ENCODE results near the gene CSNK1E. TPM values are rescaled to one million over a fixed set of nuclear protein-coding genes. Genes with fewer than 3 reads are reported as not detected.
A peak's percentile ranks its signal among the peaks of the same experiment; 100 is the strongest.

Gene CSNK1E
- polyA plus RNA-seq, 4 donors, result 112 to 207 (median 160) TPM

DNA sequence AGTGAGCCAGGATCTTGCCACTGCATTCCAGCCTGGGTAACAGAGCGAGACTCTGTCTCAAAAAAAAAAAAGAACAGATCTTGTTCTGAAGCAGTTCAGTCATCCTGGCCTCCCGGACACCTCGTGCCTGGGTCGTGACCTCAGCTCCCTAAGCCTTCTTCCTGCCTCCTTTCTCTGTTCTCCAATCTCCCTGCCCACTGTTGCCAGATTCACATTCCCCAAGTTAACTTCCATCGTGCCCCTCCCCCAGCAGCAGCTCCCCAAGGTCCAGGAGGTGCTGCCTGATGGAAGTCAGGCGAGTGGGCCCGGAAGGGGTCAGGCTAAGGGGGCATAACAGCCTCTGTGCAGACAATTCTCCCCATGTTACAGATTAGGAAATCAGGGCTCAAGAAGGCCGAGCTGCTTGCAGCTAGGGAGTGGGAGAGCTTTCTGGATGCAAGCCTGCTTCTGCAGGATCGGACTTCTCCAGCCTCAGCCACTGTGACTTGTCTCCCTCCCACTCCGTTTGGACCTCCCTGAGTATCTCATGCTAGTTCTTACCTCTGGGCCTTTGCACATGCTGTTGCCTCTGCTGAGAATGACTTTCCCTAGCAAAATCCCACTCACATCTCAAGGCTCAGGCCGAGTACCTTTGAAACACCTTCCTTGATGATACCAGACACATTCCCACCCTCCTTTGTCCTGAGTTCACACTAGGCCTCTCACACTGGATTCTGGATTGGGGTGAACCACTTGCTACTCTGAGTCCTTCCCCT is 30.1 kb downstream of the CSNK1E start:
- no peak for DNase-seq (ENCODE audit: low read depth in 4 of 4, low spot score in 2 of 4)

DNA sequence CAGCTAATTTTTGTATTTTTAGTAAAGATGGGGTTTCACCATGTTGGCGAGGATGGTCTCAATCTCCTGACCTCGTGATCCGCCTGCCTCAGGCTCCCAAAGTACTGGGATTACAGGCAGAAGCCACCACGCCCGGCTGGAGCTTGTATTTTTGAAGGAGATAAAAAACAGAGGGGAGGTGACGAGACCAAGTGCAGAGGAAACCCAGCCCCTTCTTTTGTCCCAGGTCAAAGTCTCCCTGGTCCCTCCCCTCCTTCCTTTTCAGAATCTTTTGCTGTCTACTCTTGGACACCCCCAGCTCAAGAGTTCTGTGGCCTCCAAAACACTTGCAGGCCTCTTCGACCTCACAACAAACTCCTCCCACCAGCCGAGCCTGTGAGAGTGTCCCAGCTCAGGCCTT is 32.2 kb downstream of the CSNK1E start:
- DNase-seq (ENCODE audit: low read depth in 4 of 4, low spot score in 2 of 4), result no peak

GRCh38 chr22:38284042-38284402 is 33.2 kb downstream of the CSNK1E start:
- DNase-seq (ENCODE audit: low read depth in 4 of 4, low spot score in 2 of 4), result no peak

DNA sequence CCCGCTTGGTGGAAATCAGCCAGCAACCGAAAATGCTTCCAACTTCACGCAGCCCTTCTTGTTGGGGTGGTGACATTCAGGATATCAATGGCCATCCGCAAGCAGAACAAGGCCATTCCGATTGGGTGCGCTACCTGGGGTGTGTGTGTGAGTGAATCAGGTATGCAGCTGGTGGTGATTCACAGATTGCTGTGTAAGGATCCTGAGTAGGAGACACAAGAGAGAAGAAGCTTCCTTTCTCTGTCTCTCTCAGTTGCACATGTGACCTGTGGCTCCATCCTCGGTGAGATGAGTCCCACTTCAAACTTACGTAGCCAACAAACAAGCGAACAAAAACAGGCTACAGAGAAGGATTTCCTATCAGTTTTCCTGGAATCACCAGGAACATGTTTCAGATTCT is 34.8 kb downstream of the CSNK1E start:
- no peak for DNase-seq (ENCODE audit: low read depth in 4 of 4, low spot score in 2 of 4)

GRCh38 chr22:38276166-38276565 is 41.1 kb downstream of the CSNK1E start:
- no peak for DNase-seq (ENCODE audit: low read depth in 4 of 4, low spot score in 2 of 4)

- peak in 1 of 4 donors; percentile 63 for DNase-seq (ENCODE audit: low read depth in 4 of 4, low spot score in 2 of 4)
Measured at GRCh38 chr22:38273135-38273826, 44.0 kb downstream of the CSNK1E start.

DNA sequence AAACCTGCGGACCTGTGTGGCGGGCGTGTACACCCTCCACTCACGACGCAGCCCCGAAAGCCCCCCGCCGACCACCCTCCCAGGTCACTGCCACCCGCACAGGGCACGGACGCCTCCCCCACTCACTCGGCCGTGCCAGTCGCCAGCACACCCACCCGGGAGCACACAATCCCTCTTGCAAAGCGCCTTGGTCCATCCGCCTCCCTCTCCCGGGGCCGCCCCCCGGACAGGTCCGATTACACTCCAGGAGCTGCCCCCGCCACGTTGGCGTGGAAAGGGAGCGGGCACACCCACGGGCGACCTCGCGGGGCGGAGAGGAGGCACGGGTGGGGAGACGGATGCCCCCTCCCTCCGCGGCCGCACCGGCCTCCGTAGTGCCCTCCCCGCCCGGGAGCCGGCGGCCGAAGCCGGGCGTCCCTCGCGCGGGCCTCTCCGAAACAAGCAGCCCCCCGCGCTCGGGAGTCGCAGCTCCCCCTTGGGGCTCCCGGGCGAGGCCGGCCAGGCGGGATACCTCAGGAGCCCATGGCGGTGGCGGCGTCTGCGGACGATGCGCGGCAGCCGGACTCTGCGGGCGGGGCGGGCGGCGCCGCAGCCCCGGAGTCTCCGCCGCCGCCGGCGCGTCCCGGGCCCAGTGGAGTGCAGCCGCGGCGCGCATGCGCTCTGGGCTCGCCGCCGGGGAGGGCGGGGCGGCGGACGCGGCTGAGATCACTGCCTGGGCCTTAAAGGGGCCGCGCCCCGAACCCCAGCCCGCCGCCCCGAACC is 44.7 kb downstream of the CSNK1E start, which contains the start of gene TMEM184B:
TSS of gene TMEM184B (minus strand) at position 638 of the 762 bp plus-strand sequence. CDS start 25,049 bp downstream, outside the sequence.
- peak in 2 of 4 donors; percentile 66 to 74 for DNase-seq (ENCODE audit: low read depth in 4 of 4, low spot score in 2 of 4)

- DNase-seq (ENCODE audit: low read depth in 4 of 4, low spot score in 2 of 4), result no peak
Measured at GRCh38 chr22:38271927-38272372, 45.3 kb downstream of the CSNK1E start.

DNA sequence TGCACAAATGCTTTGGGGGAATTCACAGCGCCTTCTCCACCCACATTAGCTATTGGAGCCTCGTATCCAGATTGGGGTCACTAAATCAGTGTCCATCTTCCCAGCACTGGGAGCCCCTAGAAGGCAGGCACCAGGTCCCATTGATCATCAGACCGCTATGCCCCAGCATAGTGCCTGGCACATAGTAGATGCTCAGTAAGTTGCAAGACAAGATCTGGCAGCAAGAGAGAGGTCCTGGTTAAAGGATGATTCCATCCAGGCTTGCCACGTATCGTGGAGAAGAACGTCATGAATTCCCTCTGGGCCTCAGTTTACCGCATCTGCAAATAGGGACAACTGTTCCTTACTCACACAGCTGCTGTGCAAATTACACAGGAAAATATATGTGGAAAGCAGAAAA is 46.1 kb downstream of the CSNK1E start:
- no peak for DNase-seq (ENCODE audit: low read depth in 4 of 4, low spot score in 2 of 4)

- no peak for DNase-seq (ENCODE audit: low read depth in 4 of 4, low spot score in 2 of 4)
Measured at GRCh38 chr22:38270091-38270992, 46.9 kb downstream of the CSNK1E start.

DNA sequence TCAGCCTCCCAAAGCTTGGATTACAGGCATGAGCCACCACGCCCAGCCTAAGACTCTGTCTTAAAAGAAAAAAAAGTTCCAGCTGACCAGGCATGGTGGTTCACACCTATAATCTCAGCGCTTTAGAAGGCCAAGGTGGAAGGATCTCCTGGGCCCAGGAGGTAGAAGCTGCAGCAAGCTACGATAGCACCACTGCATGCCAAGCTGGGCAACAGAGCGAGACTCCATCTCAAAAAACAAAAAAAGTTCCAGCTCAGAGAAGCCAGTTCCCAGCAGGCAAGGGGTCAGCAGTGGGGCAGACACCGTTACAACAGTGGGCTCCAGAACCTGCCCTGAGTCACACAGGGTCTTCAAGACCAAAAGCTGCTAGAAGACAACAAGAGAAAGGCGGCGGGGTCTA is 47.8 kb downstream of the CSNK1E start:
- DNase-seq (ENCODE audit: low read depth in 4 of 4, low spot score in 2 of 4), result no peak

GRCh38 chr22:38267086-38267485 is 50.1 kb downstream of the CSNK1E start:
- no peak for DNase-seq (ENCODE audit: low read depth in 4 of 4, low spot score in 2 of 4)

DNA sequence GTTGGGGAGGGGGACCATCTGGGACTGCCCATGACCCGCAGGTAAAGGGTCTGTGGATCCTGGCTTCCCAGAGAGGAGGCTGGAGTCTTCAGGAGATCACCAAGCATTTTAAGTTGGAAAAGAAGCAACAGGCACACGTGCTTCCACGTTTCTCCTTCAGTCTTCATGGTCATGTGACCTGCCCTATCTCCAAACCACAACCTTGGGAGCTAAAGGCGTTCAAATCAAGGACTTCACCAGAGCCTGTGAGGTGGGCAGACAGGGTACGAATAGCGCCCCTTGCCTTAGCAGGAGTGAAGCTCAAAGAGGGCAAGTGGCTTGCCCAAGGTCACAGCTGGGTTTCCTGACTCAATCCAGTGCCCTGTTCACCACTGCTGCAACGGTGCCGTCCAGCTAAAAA is 51.1 kb downstream of the CSNK1E start:
- no peak for DNase-seq (ENCODE audit: low read depth in 4 of 4, low spot score in 2 of 4)

DNA sequence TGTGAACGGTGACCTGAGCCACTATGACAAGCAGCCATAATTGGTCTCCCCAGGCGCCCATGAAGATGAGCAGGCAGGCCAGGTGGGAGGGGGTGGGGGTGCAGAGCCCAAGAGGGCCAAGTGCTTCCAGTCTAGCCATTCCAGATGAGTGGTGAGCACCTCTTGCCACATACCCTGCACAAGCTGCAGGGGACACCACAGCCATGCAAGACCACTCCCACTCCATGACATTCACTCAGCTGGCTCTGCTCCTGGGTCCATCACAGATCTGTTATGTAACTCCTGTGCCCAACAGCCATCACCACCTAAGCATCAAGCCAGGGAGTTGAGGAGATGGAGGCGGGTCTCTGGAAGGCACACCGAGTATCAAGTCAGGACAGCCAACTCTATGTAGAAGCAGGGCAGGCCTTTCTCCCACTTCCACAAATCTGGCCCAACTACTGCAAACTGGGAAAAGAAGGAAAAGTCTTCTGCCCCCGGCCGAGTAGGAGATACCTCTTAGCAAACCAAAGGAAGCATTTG is 52.9 kb downstream of the CSNK1E start:
- no peak for DNase-seq (ENCODE audit: low read depth in 4 of 4, low spot score in 2 of 4)

- no peak for DNase-seq (ENCODE audit: low read depth in 4 of 4, low spot score in 2 of 4)
Measured at GRCh38 chr22:38262051-38262795, 55.0 kb downstream of the CSNK1E start.

GRCh38 chr22:38260761-38261681 is 56.2 kb downstream of the CSNK1E start:
- DNase-seq (ENCODE audit: low read depth in 4 of 4, low spot score in 2 of 4), result no peak

DNA sequence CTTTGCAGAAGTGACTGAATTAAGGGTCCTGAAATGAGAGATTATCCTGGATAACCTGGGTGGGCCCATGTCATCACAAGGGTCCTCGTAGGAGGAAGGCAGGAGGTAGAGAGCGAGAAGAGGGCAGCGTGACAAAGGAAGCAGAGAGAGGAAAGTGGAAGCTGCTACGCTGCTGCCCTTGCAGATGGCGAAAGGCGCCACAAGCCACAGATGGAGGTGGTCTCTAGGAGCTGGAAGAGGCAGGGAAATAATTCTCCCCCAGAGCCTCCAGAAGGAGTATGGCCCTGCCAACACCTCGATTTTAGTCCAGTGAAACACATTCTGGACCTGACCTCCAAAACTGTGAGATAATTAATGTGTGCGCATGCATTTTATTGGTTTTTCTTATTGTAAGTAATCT is 57.9 kb downstream of the CSNK1E start:
- DNase-seq (ENCODE audit: low read depth in 4 of 4, low spot score in 2 of 4), result no peak

DNA sequence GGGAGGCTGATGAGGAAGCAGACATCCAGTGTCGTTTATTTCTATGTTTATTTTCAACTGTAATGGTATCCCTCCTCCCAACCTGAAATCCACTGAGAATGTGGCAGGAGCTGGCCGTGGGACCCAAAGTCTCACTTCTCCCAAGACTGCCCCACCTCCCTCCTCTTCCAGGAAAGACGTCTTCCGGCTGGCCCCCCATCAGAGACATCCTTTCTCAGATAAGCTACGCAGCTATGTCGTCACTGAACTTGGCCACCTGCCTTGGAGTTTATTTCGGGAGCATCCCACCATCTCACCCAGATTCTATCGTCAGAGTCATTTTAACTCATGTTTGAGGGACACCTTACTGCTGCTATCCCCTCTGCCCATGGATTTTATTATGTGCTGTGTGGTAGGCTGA is 58.3 kb downstream of the CSNK1E start:
- no peak for DNase-seq (ENCODE audit: low read depth in 4 of 4, low spot score in 2 of 4)
